ENCODE data around the gene POLRMT. TPM values are rescaled to one million over a fixed set of nuclear protein-coding genes. Genes with fewer than 3 reads are reported as not detected.

The POLRMT gene
- total RNA-seq, 1 donor from 2014 or later, result 15.6 TPM

- no peak for DNase-seq
These were observed 55.6 kb downstream of the POLRMT start for GRCh38 chr19:577439-578392.

GRCh38 chr19:576768-577438 is 56.4 kb downstream of the POLRMT start:
- no peak for DNase-seq

DNA sequence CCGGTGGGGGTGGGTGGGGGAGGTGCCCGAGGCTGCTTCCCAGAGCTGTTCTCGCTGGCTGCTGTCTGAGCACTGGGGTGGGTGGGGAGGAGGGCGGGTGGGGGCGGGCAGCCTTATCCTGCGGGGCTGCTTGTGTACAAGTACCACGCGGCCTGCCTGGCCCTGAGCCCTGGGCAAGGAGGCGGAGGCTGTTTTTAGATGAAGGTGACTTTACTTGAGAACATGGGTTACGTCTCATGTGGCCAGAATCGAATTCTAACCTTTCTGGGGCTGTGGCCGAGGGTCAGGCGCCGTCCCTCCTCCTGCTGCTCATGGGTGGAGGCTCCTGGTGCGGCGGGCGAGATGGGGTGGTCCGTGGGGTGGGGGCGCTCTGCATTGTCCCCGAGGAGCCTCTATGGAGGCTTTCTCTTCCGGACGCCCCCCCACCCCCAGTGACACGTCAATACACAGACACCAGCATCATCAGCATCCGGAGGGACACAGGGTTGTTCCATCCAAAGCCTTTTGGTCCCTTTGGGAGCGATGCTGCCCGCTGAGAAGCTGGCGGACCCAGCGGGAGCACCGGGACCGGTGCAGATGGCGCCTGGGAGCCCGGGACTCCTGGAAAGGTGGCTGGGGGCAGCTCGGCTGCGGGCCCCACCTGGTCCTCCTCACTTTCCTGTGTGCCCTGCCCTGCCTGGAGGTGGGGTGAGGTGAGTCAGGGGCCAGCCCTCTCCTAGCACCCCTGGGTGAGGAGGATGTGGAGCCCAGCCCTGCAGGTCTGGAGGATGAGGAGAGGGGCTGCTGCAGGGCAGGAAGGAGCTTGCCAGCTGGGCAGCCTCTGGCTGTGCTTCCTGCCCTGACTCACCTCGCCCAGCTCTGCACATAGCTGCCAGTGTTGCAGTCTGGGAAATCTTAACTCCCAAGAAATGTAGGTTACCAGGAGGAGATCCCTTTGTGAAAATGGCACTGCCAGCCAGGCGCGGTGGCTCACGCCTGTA is 57.5 kb downstream of the POLRMT start:
- DNase-seq, result no peak

GRCh38 chr19:574658-575526 is 58.4 kb downstream of the POLRMT start:
- DNase-seq, result no peak

- DNase-seq, result no peak
These were observed 59.9 kb downstream of the POLRMT start for GRCh38 chr19:573519-573825.

- DNase-seq, result no peak
These were observed 60.4 kb downstream of the POLRMT start for GRCh38 chr19:572743-573518.

- peak; percentile 97 for DNase-seq
These were observed 61.1 kb downstream of the POLRMT start, which contains the start of gene BSG for GRCh38 chr19:572140-572742. Gene BSG (plus strand): TSS chr19:572596. CDS start chr19:572635, 39 bp downstream.

DNA sequence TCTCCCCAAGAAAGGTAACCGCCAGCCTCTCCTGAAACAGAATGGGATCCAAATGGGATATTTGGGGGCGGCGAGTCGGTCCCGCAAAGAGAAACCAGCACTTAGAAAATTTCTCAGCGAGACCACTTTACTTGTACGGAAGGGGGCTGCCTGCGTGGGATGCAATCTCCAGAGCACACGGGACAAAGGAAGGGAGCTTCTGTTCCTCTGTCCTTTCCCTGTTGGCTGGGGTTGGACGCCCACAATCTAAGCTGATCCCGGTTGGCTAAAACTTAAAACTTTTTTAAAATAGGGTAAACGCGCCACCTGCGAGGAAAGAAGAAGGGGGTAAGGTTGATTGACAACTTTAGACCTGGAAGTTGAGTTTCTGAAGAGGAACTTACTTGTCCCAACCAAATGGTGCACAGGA is 61.8 kb downstream of the POLRMT start:
- peak; percentile 44 for DNase-seq

GRCh38 chr19:570937-571565 is 62.3 kb downstream of the POLRMT start:
- peak; percentile 44 for DNase-seq

DNA sequence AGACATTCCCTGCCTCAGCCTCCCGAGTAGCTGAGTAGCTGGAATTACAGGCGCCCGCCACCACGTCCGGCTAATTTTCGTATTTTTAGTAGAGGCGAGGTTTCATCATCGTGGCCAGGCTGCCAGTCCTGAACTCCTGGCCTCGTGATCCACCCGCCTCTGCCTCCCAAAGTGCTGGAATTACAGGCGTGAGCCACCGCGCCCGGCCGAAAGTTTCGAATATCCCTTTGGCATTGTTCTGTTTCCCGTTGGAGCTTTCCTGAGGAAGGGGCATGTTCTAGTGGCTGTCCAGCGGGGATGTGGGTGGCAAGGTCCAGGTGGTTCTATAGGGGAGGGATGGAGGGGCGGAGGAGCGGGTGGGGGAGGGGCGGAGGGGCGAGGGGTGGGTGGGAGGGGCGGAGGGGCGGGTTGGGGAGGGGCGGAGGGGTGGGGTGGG is 63.1 kb downstream of the POLRMT start:
- no peak for DNase-seq

DNA sequence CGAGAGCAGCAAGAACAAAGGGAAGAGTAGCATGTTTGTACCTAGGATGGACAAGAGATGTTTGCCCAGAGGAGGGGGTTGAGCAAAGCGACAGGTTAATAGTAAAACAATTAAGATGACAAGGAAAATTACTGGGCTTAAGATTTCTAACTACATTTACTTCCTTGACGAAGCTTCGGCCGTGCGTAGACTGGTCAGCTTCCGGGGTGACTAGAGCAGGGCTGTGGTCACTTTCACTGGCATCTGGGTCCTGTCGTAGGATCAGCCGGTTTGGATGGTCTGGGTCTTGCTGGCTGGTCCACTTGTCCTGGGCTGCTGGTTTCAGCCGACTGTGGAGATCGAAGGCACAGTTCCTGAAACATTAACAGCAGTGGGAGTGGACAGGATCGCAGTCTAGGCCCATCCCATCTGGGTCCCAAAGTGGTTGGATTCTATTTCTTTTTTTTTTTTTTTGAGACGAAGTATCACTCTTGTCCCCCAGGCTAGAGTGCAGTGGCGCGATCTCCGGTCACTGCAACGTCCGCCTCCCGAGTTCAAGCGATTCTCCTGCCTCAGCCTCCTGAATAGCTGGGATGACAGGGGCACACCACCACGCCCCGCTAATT is 65.9 kb downstream of the POLRMT start:
- no peak for DNase-seq

Other genes starting within 250 kb of the POLRMT start
- gene C2CD4C, start 224.4 kb downstream of the POLRMT start, total RNA-seq, result 0.49 TPM
- gene SHC2, start 172.5 kb downstream of the POLRMT start, total RNA-seq, result 7.1 TPM
- 0.99 TPM for gene MADCAM1, start 137.1 kb downstream of the POLRMT start, total RNA-seq
- 10.6 TPM for gene TPGS1, start 126.0 kb downstream of the POLRMT start, total RNA-seq
- 44.1 TPM for gene CDC34, start 101.8 kb downstream of the POLRMT start, total RNA-seq
- 0.30 TPM for gene GZMM, start 89.5 kb downstream of the POLRMT start, total RNA-seq
- 157 TPM for gene BSG, start 60.9 kb downstream of the POLRMT start, total RNA-seq
- 0.59 TPM for gene HCN2, start 43.7 kb downstream of the POLRMT start, total RNA-seq
- 1.4 TPM for gene FGF22, start 6.3 kb upstream of the POLRMT start, total RNA-seq
- 17.5 TPM for gene RNF126, start 29.7 kb upstream of the POLRMT start, total RNA-seq
- gene FSTL3, start 42.9 kb upstream of the POLRMT start, total RNA-seq, result 21.0 TPM
- 0.69 TPM for gene PRSS57, start 61.9 kb upstream of the POLRMT start, total RNA-seq
- gene PALM, start 75.4 kb upstream of the POLRMT start, total RNA-seq, result 25.4 TPM
- gene MISP, start 117.6 kb upstream of the POLRMT start, total RNA-seq, result 1.2 TPM
- gene PTBP1, start 163.9 kb upstream of the POLRMT start, total RNA-seq, result 106 TPM
- 0.89 TPM for gene PLPPR3, start 188.4 kb upstream of the POLRMT start, total RNA-seq
- gene AZU1, start 194.3 kb upstream of the POLRMT start, total RNA-seq, result 12.8 TPM
- gene PRTN3, start 207.5 kb upstream of the POLRMT start, total RNA-seq, result 28.9 TPM
- gene ELANE, start 218.8 kb upstream of the POLRMT start, total RNA-seq, result 24.0 TPM
- 79.1 TPM for gene CFD, start 226.1 kb upstream of the POLRMT start, total RNA-seq

All from skin of body (tissue), 2 donors.